GM15510 (cell line): ENCODE data around the gene LDB3.

Source experiments
- POLR2A ChIP-seq: IDR thresholded peaks from 3 replicates; pipeline ENCODE4 v1.6.1; 2011; ENCODE audit warnings: borderline replicate concordance; ENCODE audit not compliant: insufficient read length; ENCODE audit errors: extremely low read depth

The LDB3 gene

DNA sequence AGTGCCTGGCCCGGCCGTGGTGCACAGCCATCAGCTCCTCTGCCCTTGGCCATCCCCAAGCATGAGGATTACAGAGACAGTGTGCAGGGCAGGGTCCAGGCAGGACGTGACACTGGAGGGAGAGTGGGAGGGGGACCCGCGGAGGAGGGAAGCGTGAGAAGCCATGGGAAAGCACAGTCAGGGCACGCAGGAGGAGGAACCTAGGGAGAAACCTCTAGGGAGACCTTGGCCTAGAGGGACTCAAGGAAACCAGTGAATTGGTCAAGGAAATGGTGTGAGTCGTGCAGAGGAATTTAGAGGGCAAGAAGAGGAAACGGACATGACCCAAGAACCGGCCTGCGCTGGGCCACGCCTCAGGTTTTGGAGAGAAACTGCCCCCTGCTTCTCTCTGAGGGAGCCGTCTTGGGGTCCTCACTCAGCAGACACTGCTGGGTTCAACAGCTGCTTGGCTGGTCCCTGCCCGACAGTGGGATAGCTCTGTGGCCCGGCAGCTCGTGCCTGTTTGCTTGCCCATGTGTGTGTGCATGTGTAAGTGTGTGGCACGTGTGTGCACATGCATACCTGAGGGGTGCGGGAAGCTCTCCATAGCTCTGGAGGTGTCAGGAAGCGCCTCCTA is 10.8 kb upstream of the LDB3 start:
- no peak for TF ChIP-seq POLR2A

- no peak for TF ChIP-seq POLR2A
These were observed 10.0 kb upstream of the LDB3 start for GRCh38 chr10:86658261-86658741.

DNA sequence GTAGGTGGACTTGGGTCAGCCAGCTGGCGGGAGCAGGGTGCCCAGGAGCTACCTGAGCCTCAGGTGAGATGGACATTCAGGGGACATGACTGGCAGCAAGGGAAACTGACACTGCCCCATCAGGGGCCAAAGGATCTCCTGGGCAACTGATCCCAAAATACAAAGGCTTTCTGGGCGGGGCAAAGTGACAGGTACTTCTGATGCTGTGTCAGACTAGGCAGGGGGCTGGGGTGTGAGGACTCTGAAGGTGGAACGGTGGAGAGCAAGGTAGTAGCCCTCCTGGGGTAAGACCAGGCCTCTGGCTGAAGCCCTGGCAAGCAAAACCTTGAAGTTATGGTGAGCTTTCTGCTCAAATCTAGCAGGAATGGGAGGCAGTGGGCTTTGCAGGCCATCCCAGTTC is 9.6 kb upstream of the LDB3 start:
- TF ChIP-seq POLR2A, result no peak

DNA sequence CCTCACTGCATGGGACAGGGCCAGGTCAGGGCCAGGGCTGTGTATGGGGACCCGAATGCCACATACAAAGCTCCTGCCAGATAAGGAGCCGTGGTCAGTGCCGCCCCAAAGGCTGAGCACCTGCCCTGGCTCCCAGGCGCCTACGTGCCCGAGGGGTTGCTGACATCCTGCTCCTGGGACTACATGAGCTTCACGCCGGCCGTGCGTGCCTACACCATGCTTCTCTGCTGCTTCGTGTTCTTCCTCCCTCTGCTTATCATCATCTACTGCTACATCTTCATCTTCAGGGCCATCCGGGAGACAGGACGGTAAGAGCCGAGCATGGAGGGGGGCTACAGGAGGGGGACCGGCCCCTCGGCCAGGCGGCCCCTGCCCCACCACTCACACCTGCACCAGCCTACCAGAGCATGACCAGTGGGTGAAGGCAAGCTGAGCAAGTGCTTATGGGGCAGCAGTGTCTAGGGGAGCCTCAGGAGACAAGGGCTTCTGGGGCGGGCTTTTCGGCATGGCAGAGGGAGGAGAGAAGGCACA is 9.1 kb upstream of the LDB3 start:
- no peak for TF ChIP-seq POLR2A

DNA sequence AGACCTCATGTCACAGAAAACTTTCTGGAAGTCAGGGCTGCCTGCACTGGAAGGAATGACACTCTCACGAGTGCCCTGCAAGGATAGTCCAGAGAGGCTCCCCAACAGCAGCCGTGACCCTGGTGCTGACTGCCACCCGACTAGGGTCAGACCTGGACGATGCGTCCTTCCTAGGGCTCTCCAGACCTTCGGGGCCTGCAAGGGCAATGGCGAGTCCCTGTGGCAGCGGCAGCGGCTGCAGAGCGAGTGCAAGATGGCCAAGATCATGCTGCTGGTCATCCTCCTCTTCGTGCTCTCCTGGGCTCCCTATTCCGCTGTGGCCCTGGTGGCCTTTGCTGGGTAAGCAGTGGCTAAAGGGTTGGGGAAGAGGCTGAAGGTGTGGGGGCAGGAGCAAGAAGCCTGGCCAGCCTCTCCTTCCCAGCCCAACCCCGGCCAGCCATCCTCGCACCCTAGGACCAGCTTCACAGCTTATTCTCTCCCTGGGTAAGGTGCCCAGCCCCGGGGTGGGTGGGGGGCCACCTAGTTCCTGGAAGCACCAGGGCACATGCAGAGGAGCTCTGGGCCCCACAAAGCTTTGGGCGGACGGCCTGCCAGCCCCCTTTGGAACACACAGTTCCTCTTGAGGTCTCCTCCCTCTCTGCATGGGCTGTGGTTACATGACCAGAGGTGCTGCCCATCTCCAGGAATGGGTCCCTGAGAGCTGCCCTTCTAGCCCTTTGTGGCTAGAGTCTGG is 8.4 kb upstream of the LDB3 start:
- TF ChIP-seq POLR2A, result no peak

GRCh38 chr10:86661161-86662025 is 6.9 kb upstream of the LDB3 start:
- TF ChIP-seq POLR2A, result no peak

GRCh38 chr10:86662186-86663045 is 5.9 kb upstream of the LDB3 start:
- TF ChIP-seq POLR2A, result no peak

DNA sequence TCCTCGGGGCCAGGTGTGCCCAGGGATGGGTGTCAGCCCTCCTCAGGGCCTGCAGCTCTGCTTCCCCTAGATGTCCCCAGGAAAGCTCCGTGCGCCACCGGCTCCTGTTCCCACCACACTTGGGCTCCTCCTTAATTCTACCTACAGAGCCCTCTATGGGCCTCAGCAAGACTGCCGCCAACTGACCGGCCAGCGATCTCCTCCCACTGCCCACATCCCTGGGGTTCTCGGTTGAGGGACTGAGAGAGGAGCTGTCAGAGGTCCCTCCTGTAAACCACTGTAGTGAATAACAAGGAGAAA is 5.3 kb upstream of the LDB3 start:
- TF ChIP-seq POLR2A, result no peak

DNA sequence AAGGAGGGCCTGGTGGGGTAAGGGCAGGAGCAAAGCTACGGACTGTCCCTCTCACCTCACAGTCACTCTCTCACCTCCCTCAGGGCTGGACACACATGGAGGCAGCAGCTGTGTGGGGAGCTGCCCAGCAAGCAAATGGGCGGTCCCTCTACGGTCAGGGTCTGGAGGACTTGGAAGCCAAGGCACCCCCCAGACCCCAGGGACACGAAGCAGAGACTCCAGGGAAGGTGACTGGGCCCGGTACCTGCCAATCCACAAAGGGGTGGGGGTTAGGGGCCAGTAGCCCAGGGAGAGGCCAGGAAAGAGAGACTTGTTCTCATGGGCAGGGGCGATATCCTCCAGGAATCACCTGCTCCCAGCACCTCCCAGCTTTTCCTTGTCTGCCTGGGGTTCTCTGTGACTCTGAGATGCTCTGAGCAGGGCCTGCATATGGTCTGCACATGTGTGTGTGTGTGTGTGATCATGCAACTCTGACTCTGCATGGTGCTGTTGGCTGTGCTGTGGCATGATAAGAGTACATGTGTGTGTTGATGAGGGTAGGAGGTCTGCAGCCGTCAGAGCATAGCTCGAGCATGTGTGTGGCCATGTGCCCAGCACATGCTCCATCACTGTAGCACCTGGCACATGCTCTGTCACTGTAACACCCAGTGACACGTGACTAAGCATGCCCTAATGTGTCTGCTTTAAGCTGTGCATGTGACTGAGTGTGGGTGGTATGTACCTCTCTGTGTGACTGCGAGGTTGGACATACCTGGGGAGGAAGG is 4.6 kb upstream of the LDB3 start:
- no peak for TF ChIP-seq POLR2A

DNA sequence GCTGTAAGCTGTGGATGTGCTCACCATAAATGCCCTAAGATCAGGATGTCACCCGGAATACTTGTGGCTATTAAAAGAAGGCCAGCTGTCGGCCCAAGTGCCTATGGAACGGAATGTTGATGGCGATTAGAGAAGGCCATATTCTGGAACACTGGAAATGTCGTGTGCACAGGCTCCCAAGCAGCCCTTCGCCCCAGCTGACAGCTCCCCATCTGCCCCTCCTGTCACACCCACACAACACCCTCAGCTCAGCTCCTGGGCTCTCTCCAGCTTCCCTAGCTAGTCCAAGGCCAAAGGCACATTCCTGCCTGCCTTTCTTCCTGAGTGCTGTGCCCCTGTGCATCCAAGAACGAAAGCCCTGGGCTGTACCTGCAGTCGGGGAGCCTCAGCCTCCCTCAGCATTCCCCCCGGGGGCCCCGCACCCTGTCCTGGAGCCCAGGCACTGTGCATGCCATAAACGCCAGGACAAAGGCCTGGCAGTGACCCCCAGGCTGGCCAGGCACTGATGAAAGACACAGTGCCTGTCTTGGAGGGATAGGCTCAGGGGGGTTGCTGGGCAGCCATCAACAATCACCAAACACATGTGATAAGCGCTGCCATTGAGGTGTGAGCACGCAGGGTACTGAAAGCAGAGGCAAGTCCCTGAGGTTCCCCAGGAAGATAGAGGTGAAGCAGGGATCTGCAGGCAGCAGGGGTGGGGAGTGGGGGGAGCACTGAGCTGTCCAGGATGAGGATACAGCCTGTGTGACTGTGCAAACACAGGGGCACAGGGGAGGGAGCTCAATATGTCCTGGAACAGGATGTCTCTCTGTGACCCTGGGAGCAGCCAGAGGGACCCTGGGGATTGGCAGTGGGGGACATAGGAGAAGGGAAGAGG is 3.7 kb upstream of the LDB3 start:
- TF ChIP-seq POLR2A, result no peak

- no peak for TF ChIP-seq POLR2A
These were observed 3.1 kb upstream of the LDB3 start for GRCh38 chr10:86665218-86665607.

DNA sequence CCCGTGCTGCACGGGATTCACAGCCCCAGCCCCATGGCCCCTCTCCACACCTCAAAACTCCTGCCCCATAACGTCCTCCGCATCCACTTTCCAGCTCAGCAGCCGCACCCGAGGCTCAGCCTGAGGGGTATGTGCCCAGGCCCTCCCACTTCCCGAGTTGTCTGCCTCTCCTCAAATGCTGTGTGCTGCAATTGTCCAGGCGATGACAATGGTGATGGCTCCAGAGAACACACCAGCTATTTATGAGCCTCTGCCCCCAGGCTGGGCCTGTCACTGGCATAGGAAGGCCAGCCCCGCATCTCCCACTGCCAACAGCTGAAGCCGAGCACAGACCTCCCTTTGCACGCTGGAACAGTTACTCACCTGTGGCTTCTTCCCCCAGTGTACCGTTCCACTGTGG is 2.4 kb upstream of the LDB3 start:
- TF ChIP-seq POLR2A, result no peak

GRCh38 chr10:86666538-86666937 is 1.8 kb upstream of the LDB3 start:
- TF ChIP-seq POLR2A, result no peak
